Measurements from ENCODE around the gene TTLL8. TPM values are rescaled to one million over a fixed set of nuclear protein-coding genes. Genes with fewer than 3 reads are reported as not detected.

Gene TTLL8
- total RNA-seq, 4 donors from 2014 or later, result not detected

DNA sequence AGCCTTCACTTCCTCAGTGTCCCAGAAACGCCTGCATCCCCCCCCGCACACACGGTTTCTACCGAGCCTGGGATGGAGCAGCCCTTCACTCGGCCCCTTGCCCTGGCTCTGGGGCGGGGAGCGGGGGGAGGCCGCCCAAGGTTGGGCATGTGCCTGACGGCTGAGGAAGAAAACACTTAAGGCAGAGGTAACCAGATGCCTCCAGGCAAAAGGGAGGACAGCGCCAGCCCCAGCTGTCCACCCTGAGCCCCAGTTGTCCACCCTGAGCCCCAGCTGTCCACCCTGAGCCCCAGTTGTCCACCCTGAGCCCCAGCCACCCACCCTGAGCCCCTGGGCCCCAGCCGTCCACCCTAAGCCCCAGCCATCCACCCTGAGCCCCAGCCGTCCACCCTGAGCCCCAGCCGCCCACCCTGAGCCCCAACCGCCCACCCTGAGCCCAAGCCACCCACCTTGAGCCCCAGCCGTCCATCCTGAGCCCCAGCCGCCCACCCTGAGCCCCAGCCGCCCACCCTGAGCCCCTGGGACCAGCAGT, 3.8 kb upstream of the TTLL8 start:
- TF ChIP-seq CTCF (IDR thresholded peaks at IDR 0.05), result no peak
- DNase-seq (ENCODE audit: low spot score) (no peak), ATAC-seq (ENCODE audit: low FRiP score) (no peak)

- DNase-seq (ENCODE audit: low spot score), result no peak
- ATAC-seq (ENCODE audit: low FRiP score), result no peak
- no peak for TF ChIP-seq CTCF (IDR thresholded peaks at IDR 0.05)
These were observed 3.2 kb upstream of the TTLL8 start for GRCh38 chr22:50061141-50061823.

DNA sequence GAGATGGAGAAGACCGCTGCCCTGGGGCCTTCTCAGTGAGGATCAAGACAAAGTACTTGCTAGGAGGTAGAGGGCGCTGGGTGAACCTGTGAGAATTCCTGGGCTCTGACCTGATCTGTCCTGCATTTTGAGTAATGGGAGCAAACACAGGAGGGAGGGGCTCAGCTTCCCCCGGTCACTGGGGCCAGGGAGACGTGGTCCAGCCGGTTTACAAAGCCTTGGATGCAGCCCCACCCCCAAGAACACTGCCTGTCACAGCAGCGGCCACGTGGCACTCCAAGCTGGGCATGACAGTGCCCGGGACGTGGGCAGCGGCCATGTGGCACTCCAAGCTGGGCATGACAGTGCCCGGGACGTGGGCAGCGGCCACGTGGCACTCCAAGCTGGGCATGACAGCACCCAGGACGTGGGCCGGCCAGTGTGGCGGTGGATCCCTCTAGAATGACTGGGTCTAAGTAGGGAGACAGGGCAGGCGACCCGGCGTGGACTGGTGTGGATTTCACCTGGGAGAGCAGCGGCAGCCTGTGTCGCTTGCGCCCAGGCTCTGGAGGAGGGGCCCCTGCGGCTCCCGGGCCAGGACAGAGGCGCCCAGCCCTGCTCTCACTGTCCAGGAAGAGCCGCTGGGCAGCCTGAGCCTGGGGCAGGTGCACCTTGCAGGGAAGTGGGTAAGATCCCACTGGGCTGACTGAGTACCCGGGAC, 2.5 kb upstream of the TTLL8 start:
- no peak for TF ChIP-seq CTCF (IDR thresholded peaks at IDR 0.05)
- DNase-seq (ENCODE audit: low spot score), result no peak
- ATAC-seq (ENCODE audit: low FRiP score), result no peak

GRCh38 chr22:50059881-50060262, 1.8 kb upstream of the TTLL8 start:
- no peak for TF ChIP-seq CTCF (IDR thresholded peaks at IDR 0.05)
- DNase-seq (ENCODE audit: low spot score) (no peak), ATAC-seq (ENCODE audit: low FRiP score) (no peak)

DNA sequence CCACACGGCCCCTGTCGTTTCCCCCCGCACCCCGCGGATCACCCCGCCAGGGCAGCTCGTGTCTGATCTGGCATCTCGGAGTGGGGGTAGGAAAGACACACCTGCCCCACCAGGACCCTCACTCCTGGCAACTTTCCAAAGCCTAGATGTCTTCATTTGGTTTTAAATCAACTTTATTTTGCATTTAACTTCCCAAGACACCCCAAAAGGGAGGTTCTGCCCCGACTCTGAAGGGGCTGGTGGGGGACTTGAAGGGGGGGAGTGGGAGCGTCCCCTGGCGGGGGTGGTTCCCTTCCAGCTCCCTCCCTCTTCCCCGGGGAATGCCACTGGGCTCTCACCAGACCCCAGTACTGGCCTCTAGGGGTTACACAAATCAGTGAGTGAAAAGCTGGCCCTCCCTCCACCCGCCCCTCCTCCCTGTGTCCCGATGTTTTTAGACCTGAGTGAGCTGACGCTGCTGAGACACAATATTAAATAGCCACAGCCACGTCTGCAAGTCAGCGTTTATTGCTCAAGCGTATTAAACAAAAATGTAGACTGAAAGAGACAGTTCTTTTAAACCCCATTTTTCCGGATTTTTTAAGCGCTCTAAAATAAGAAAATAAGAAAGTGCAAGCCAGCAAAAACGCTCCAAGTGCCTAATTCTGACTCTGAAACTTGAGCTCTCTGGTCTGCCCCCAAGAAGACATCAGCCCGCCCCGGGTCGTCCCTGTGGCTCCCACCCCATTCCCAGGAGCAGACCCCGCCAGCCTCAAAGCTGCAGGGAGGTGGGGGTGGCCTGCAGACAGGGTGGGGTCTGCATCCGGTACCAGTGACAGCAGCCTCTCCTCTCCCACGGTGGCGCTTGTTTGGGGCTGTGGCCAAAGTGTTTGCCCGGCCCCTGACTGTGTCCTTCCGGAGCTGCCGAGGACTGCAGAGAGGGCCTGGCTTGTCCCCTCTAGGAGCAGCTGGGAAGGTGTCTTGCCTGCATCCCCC, 1.1 kb upstream of the TTLL8 start:
- no peak for DNase-seq (ENCODE audit: low spot score)
- TF ChIP-seq CTCF (IDR thresholded peaks at IDR 0.05), result no peak
- no peak for ATAC-seq (ENCODE audit: low FRiP score)

GRCh38 chr22:50057278-50058060, 629 bp downstream of the TTLL8 start:
- no peak for DNase-seq (ENCODE audit: low spot score)
- TF ChIP-seq CTCF (IDR thresholded peaks at IDR 0.05), result no peak
- no peak for ATAC-seq (ENCODE audit: low FRiP score)
